GM19452 (cell line): ENCODE results near the gene RAPGEF3.

Experiments used
- ATAC-seq: cut with Tn5 transposase; IDR thresholded peaks from one replicate; pipeline ENCODE4 v1.9.1; 2021; ENCODE audit not compliant: unreplicated experiment

The RAPGEF3 gene

GRCh38 chr12:47777151-47777550 is 18.5 kb upstream of the RAPGEF3 start:
- no peak for ATAC-seq

DNA sequence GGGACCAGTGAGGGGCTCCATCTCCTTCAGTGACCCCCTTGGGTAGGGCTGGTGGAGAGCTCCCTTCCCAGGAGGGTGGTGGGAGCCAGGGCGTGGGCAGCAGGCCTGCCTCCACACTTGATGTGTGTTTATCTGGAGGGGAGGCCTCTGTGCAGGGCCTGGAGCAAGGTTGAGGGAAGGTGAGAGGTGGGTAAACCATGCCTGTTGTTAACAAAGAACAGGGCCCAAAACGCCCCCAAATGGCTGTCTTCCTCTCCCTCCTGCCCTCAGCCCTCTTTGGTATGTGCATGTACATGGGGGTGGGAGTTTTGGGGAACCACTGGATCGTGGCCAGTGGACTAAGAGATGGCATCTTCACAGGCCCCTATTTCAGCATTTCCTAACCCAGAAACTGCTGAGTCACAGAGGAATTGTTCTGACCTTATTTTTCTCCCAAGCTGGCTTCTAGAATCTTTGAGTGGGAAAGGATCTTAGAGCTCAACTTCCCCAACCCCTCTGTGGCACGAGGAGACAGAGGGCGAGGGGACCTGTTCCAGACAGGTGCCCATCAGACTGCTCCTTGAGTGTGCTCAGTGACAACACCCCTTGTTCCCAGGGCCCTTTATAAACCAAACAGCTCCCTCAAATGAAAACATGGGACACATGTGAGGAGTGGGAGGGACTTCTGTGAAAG is 17.9 kb upstream of the RAPGEF3 start:
- no peak for ATAC-seq

GRCh38 chr12:47775100-47775911 is 16.6 kb upstream of the RAPGEF3 start:
- ATAC-seq: no peak

GRCh38 chr12:47774663-47775062 is 16.0 kb upstream of the RAPGEF3 start:
- ATAC-seq: no peak

- no peak for ATAC-seq
Observed at GRCh38 chr12:47773858-47774580, 15.3 kb upstream of the RAPGEF3 start.

DNA sequence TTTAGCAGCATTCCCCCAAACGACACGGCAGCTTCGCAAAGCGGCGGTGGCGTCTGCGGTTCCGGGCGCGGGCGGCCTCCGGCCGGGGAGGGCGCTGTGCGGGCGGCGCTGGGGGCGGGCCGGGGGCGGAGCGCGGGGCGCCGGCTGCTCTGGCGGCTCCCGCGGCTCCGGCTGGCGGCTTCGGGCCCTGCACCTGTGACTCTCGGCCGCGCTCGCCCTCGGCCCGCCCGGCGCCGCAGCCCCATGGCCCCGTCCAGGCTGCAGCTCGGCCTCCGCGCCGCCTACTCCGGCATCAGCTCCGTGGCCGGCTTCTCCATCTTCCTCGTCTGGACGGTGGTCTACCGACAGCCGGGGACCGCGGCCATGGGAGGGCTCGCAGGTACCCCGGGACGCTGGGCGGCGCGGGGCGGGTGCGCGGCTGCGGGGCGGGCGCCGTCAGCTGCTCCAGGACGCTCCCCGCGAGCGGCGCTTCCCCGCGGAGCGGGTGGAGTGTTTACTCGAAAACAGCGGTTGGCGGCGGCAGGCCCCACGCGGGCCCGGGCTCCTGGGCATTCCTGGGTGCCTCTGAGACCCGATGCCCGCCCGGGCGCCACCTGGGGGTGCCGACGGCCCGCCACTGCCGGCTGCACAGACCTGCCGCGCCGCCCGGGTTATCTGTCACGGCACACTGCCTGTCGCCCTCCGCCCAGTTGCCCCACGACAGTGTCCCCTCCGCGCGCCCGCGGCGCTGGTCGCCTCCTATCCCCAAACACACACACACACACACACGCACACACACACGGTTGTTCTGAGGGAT is 14.6 kb upstream of the RAPGEF3 start, which contains the start of gene SLC48A1:
SLC48A1 (plus strand) TSS at position 177 of the 796 bp plus-strand sequence; CDS start at position 244, 67 bp downstream.
- peak; percentile 87 for ATAC-seq

- no peak for ATAC-seq
Observed at GRCh38 chr12:47772738-47773061, 14.0 kb upstream of the RAPGEF3 start.

GRCh38 chr12:47772094-47772660 is 13.5 kb upstream of the RAPGEF3 start:
- no peak for ATAC-seq

GRCh38 chr12:47771304-47771703 is 12.6 kb upstream of the RAPGEF3 start:
- no peak for ATAC-seq

DNA sequence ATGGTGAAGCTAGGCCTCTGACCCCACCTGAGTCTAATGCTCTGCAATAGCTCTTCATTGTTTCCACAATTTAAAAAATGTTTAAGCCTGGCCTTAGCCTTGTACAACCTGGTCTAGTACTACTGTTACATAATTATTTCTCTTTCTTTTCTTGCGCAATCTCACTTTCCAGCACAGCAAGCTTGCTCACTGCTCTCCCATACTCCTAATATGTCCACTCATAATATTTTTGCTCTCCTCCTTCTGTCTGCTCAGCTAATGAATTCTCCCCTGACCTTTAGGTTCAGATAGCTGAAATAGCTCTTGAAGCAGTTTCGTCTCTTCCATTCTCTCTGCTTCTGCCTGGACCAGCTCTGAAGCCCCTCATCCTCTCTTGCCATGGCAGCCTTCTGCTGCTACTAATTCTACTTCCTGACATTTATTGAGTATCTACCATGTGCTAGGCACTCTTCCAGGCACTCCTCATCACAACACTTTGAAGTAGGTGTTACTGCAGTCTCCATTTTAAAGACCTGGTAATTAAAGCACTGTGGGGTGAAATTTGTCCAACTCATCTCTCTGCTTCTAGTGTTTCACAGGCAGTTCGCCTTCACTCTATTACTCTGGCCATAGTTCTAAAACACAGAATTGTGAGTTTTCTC is 11.5 kb upstream of the RAPGEF3 start:
- no peak for ATAC-seq

DNA sequence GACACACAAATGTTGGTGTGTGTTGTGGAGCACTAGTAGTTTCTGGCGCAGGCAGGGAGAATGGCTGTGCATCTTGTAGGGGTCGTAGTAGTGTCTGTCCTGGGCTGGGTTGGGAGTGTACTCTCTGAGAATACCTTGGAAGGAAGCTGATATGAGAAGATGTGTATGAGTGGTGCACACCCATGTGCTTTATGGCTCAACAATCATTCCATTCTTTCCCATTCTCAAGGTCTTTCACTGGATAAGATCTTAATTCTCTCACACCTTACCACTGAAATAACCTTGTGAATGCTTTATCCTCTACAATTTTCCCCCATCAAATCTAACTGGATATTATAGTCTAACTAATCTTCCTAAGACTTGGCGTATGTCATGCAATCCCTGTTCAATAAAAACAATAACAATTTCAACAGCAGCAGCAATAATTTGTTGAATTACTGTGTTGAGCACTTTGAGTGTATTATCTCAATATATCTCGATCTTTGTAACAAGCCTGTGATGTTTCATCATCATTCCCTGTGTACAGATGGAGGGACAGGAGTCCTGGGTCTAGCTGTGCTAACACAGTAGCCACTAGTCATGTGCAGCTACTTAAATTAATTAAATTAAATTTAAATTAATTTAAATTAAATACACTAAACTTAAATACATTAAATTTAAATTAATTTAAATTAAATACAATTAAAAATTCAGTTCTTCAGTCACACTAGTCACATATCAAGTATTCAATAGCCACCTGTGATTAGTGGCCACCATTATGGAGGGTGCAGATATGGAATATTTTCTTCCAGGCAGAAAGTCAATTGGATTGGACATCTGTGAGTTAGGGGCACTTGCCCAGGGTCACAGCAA is 10.8 kb upstream of the RAPGEF3 start:
- ATAC-seq: no peak

- no peak for ATAC-seq
Observed at GRCh38 chr12:47768323-47768811, 9.7 kb upstream of the RAPGEF3 start.

DNA sequence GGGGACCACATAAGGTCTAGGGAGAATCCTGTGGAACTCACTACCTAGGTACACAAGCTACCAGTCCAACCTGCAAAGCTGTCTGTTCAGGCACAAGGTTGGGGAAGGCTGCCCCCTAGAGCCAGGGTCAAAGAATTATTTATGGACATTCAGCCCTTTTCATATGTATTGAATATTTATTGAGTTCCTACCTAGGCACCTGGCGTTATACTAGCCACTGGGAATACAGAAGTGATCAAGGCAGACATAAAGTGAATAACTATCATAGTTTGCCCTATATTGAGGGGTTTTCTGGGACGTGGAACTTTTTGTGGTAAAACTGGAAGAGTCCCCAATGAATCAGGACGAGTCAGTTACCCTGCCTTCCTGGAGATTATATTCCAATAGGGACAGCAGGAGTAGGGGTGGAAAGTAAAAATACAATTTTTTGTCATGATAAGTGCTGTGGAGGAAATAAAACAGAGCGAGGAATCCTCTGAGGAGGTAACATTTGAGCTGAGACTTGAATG is 8.6 kb upstream of the RAPGEF3 start:
- no peak for ATAC-seq

DNA sequence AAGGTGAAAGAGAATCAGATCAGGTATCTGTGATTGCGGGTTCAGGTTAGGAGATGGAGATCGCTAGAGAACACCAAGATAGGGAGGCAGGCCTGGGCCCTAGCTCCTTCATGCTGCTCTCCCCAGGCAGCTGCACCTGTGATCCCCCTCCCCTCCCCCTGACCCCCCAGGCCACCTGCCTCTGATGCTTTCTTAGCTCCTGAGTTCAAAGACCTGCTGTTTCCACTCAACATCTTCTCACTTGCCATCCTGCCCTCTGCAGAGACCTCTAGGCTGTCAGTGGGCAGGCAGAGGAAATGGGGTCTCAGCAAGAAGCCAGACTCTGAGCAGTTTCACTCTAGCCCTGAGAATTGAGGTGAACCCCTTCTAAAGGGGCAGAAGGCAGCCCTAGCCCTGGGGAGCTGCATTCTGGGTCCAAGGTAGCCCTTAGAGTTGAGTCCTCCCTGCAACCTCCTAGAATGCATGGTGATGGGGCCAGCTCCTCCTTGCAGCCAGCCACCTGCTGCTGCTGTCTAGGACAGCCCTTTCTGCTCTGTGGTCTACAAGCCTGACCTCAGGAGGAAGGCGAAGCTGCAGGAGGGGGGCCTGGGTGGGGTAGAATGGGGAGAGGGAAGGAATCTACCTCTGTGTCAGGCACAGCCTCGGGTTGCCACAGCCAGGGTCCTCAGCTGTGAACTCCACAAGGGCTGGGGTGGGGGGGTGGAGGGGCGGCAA is 8.0 kb upstream of the RAPGEF3 start:
- ATAC-seq: no peak

DNA sequence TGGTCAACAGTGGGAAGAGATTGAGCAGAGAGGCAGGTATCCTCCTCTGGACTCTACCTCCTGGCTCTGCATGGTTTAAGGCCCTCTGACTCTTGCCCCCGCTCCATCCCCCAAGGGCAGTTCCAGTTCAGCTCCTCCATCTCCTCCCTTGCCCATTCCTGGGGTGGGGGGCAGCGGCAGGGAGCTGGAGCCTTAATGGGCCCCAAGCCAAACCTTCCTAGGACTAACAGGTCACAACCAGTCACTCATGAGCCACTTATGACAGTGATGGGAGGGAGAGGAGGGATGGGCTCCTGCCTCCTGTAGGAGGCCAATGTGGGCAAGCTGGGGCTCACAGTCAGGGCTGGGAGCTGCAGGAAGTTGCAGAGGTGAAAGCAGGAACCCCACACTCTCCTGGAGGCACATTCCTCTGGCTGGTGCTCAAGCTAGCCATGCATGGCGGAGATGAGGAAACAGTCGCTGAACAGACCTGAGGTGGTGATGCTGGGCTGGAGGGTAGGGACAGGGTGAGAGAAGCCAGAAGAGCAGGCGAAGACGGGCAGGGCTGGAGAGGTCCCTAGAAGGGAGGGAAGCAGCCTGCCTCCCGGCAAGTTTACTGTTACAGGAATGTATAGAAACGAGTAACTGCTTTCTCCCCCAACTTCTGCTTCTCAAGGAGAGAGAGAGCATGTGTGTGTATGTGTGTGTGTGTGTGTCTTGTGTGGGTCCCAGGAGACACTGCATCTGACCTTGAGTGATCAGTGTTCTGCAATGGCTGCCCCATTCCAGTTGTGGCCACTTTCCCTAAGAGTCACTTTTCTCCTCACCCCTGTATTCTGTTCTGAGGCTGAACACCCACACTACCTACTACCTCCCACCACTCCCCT is 5.0 kb upstream of the RAPGEF3 start:
- ATAC-seq: no peak

DNA sequence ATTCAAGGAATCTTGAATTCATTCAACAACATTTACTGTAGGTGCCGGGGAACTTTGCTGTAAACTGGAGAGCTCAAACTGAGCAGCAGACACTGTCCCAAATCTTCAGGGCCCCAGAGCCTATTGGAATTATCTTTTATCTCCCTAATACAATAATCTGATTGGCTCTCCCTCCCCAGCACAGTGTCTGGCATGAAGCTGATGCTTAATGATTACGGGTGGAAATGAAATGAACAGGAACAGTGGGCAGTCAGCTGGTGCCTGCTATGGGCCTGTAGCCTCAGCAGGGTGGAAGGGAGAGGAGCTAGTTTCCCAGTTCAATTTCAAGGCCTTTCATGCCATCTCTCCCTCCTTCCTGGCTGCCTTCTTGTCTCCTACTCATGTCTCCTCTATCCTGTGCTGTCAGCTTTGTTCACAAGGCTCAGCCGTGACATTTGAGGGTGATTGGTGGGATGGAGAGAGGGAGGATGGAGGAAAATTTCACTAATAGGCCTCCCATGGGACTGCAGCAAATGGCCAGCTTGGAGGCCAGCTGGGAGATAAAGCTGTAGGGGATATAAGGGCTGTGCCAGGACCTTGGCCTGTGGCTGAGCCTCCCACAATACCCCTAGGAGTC is 4.3 kb upstream of the RAPGEF3 start:
- no peak for ATAC-seq

DNA sequence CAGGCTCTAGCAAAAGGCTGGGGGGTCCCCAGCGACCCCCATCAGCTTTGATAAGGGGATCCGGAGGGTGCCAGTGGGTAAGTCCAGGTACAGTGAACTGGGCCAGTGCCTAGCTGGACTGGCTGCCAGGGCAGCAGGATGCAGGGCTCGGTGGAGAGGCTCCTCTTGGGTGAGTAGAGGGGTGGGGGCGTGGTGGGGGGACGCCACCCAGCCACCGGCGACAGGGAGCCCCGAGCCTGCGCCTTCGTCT is 171 bp downstream of the RAPGEF3 start:
- no peak for ATAC-seq
